AG09319 (cell line): ENCODE data around the gene DHRSX.
"Not testable (repeated sequence)": the region's sequence is repeated elsewhere in the genome, so short reads cannot be mapped to it uniquely, and the experiment has no call there.

ENCODE experiments used
- DNase-seq: peaks from one replicate; pipeline ENCODE4 v3.0.0-alpha.2; 2010; ENCODE audit warnings: low read depth; ENCODE audit errors: extremely low read depth
- TF ChIP-seq, protein P1 (sequence below): IDR thresholded peaks from 2 replicates; pipeline ENCODE4 v1.5.1; 2011; ENCODE audit warnings: low read depth, mild to moderate bottlenecking, inconsistent platforms, low read length, moderate library complexity

DHRSX gene

DNA sequence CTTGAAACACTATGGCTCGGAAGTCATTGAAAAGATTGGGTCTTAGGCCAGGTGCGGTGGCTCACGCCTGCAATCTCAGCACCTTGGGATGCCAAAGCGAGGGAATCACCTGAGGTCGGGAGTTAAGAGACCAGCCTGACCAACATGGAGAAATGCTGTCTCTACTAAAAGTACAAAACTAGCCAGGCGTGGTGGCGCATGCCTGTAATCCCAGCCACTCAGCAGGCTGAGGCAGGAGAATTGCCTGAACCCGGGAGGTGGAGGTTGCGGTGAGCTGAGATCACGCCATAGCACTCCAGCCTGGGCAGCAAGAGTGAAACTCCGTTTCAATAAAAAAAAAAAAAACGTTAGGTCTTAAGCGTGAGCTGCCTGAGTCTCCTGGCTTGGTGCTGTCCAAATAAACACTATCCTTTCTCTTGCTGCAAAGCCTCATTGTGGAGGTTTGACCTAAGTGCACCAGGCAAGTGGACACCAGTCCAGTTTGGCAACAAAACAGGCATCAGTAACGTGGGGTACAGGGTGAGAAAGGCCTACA is 185.9 kb downstream of the DHRSX start:
- DNase-seq = no peak

GRCh38 chrX:2313864-2314640 is 186.7 kb downstream of the DHRSX start:
- TF ChIP-seq, protein P1, sequence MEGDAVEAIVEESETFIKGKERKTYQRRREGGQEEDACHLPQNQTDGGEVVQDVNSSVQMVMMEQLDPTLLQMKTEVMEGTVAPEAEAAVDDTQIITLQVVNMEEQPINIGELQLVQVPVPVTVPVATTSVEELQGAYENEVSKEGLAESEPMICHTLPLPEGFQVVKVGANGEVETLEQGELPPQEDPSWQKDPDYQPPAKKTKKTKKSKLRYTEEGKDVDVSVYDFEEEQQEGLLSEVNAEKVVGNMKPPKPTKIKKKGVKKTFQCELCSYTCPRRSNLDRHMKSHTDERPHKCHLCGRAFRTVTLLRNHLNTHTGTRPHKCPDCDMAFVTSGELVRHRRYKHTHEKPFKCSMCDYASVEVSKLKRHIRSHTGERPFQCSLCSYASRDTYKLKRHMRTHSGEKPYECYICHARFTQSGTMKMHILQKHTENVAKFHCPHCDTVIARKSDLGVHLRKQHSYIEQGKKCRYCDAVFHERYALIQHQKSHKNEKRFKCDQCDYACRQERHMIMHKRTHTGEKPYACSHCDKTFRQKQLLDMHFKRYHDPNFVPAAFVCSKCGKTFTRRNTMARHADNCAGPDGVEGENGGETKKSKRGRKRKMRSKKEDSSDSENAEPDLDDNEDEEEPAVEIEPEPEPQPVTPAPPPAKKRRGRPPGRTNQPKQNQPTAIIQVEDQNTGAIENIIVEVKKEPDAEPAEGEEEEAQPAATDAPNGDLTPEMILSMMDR = no peak
- DNase-seq = no peak

More for the DNA sequence above, 185.9 kb downstream of the DHRSX start:
- TF ChIP-seq, protein P1 = no peak

DNA sequence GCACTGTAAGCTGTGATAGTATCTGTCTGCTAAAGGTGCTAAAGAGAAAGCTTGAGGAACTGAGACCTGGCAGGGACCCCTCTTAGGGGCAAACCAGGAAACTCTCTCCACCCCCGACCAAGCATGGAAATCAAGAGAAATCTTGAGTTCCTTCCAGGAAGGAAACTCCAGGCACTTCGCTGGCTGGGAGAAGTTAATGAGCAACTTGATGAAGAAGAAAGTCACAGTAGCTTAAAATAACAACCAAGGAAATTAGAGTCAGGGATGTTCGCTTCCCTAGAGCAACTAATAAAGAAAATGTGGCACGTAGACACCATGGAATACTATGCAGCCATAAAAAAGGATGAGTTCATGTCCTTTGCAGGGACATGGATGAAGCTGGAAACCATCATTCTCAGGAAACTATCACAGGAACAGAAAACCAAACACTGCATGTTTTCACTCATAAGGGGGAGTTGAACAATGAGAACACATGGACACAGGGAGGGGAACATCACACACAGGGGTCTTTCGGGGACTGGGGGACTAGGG is 188.7 kb downstream of the DHRSX start:
- not testable (repeated sequence) for DNase-seq

GRCh38 chrX:2311501-2311900 is 189.3 kb downstream of the DHRSX start:
- TF ChIP-seq, protein P1 = no peak
- no peak for DNase-seq

- no peak for DNase-seq
These were observed 198.9 kb downstream of the DHRSX start for GRCh38 chrX:2301901-2302300.

DNA sequence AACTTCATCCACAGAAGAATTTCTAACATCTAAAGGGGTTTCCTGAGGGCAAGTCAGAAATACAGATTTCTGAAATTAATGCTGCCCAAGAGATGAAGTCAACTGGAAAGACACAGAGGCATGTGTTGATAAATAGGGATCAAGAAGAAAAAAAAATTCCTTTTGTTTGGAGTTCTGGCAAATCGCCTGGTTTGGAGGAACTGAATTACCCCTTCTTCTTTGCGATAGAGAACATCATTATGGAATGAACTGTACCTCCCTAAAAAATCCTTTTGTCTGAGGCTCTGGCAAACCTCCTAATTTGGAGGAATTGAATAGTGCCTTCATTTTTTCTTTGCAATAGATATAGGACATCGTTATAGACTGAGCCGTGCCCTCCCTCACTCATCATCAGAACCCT is 200.9 kb downstream of the DHRSX start:
- TF ChIP-seq, protein P1 = no peak

More at GRCh38 chrX:2301901-2302300, 198.9 kb downstream of the DHRSX start:
- TF ChIP-seq, protein P1 = no peak

DNA sequence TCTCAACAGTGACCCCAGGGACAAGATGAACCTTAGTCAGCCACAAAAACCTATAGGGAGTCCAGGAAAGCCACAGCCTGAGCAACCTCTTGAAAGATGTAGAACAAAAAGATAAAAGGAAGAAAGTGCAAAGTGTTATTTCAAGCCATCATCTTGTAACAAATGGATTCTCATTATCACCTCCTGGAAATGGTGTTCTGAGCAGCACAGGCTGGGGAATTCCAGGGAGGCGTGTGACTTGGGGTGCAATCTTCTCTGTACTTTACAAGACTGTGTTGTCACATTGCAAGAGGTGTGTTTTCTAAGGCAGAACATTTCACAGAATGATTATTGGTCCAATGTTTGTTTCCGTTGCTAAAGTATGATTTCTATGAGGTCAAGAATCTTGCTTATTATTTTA is 214.0 kb downstream of the DHRSX start:
- DNase-seq = no peak
- TF ChIP-seq, protein P1 = no peak

More for the DNA sequence above, 200.9 kb downstream of the DHRSX start:
- DNase-seq = peak; percentile 8
